PC-3 (cell line): ENCODE data around the gene SH3BGR.

Experiments
- EZH2 ChIP-seq: fragments of 300-600 bp; sonication (generic); IDR thresholded peaks from one replicate; pipeline ENCODE4 v1.6.1; 2017; ENCODE audit warnings: antibody characterized with exemption, mild to moderate bottlenecking, low read length; ENCODE audit not compliant: unreplicated experiment
- EZH2phosphoT487 ChIP-seq: fragments of 300-600 bp; sonication (generic); IDR thresholded peaks from 2 replicates; pipeline ENCODE4 v1.6.1; 2018; ENCODE audit warnings: mild to moderate bottlenecking, antibody characterized with exemption, low read length, borderline replicate concordance
- TF ChIP-seq, protein P1 (sequence below): fragments of 300-600 bp; sonication (generic); conservative IDR thresholded peaks from 2 replicates; pipeline ENCODE4 v1.5.1; 2017; ENCODE audit warnings: antibody characterized with exemption, low read depth, mild to moderate bottlenecking, low read length

- TF ChIP-seq, protein P1, sequence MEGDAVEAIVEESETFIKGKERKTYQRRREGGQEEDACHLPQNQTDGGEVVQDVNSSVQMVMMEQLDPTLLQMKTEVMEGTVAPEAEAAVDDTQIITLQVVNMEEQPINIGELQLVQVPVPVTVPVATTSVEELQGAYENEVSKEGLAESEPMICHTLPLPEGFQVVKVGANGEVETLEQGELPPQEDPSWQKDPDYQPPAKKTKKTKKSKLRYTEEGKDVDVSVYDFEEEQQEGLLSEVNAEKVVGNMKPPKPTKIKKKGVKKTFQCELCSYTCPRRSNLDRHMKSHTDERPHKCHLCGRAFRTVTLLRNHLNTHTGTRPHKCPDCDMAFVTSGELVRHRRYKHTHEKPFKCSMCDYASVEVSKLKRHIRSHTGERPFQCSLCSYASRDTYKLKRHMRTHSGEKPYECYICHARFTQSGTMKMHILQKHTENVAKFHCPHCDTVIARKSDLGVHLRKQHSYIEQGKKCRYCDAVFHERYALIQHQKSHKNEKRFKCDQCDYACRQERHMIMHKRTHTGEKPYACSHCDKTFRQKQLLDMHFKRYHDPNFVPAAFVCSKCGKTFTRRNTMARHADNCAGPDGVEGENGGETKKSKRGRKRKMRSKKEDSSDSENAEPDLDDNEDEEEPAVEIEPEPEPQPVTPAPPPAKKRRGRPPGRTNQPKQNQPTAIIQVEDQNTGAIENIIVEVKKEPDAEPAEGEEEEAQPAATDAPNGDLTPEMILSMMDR, result no peak
- no peak for TF ChIP-seq EZH2
- TF ChIP-seq EZH2phosphoT487, result no peak
Observed at GRCh38 chr21:39553331-39553730, 101.6 kb downstream of the SH3BGR start.
